Measurements from ENCODE around the gene ZIC3. TPM values are rescaled to one million over a fixed set of nuclear protein-coding genes. Genes with fewer than 3 reads are reported as not detected.
A peak's percentile ranks its signal among the peaks of the same experiment; 100 is the strongest.

Gene ZIC3
- total and polyA plus RNA-seq, 2 experiments from 2014 or later, result 30.8 to 84.4 TPM

- peaks cover 3% of the 10 kb centered on the region; the same call in 1 of the 2 replicates for H3F3A ChIP-seq (replicated peaks; ENCODE audit: low read depth)
- DNase-seq (ENCODE audit: low spot score) (peak; percentile 53), ATAC-seq (no peak)
- no peak overlapping the region for H2AFZ ChIP-seq
- H3K4me1 ChIP-seq (ENCODE audit: insufficient read depth), result peaks cover 31% of the 10 kb centered on the region
- Mint-ChIP-seq H3K36me3 (ENCODE audit: low read depth) (peaks cover 49% of the 10 kb centered on the region), H3K27ac (no peak overlapping the region), H3K27me3 (ENCODE audit: insufficient read depth, low read depth, poor library complexity) (peaks cover 8% of the 10 kb centered on the region), H3K4me1 (peaks cover 31% of the 10 kb centered on the region), H3K4me3 (peak overlapping the region; percentile 95), H3K9me3 (no peaks in the 10 kb centered on the region)
- H3K4me2 ChIP-seq, result peak overlapping the region; percentile 90
- no peaks in the 10 kb centered on the region for H3K9me2 ChIP-seq (ENCODE audit: insufficient read depth)
- TF ChIP-seq EZH2 (IDR thresholded peaks at IDR 0.05; ENCODE audit: low read depth, unreplicated experiment) (no peak), STAT1 (IDR thresholded peaks at IDR 0.05; ENCODE audit: unreplicated experiment) (no peak)
- H3K79me2 ChIP-seq (replicated peaks; ENCODE audit: insufficient read depth), result peaks cover 64% of the 10 kb centered on the region
- H3K27ac ChIP-seq (ENCODE audit: low read depth), result 0 out of 2 replicates have a peak overlapping the region, but pooled peaks have one; percentile 6
- no peaks in the 10 kb centered on the region for H3K27me3 ChIP-seq (ENCODE audit: insufficient read depth)
- peaks cover 7% of the 10 kb centered on the region; the same call in 1 of the 2 replicates for H3K36me3 ChIP-seq (ENCODE audit: insufficient read depth)
- H3K4me3 ChIP-seq, result peak overlapping the region; percentile 60
- H4K20me1 ChIP-seq (replicated peaks; ENCODE audit: insufficient read depth), result peaks cover 14% of the 10 kb centered on the region
Observed at GRCh38 chrX:137567682-137568232, 1.8 kb downstream of the ZIC3 start.

DNA sequence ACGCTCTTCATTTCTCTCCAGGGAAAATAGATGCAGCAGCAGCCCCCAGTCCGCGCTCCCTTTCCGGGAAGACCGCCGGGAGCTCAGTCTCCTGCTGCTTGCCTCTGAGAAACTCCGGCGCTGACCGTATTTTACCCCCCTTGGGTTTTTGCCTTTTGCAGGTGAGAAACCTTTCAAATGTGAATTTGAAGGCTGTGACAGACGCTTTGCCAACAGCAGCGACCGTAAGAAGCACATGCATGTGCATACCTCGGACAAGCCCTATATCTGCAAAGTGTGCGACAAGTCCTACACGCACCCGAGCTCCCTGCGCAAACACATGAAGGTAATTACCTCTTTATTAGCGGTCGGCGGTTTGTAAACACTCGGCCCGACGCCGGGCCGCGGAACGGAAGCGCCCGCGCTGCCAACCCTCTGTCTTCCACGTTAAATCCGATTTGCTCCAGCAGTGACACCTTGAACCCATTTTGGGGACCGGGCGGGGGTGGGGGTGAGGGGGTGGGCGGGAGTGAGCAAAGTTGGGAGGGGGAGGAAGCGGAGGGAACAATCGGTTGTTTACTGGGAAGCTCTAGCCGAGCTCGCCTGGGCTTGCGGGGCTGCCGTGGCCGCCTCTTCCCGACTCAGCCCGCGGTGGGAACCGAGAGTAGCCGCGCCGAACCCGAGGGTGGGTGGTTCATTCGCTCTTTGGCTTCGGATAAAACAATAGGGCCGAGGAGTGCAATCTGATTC lies 3.0 kb downstream of the ZIC3 start:
- no peak overlapping the region for H3K27ac ChIP-seq (ENCODE audit: low read depth)
- H3F3A ChIP-seq (replicated peaks; ENCODE audit: low read depth), result peaks cover 10% of the 10 kb centered on the region
- Mint-ChIP-seq H3K36me3 (ENCODE audit: low read depth) (peaks cover 56% of the 10 kb centered on the region), H3K4me1 (peaks cover 37% of the 10 kb centered on the region), H3K27me3 (ENCODE audit: insufficient read depth, low read depth, poor library complexity) (peaks cover 10% of the 10 kb centered on the region), H3K9me3 (no peaks in the 10 kb centered on the region), H3K27ac (no peak overlapping the region), H3K4me3 (peak overlapping the region; percentile 95)
- peaks cover 14% of the 10 kb centered on the region for H4K20me1 ChIP-seq (replicated peaks; ENCODE audit: insufficient read depth)
- H3K4me1 ChIP-seq (ENCODE audit: insufficient read depth), result peaks cover 40% of the 10 kb centered on the region
- TF ChIP-seq, protein P1, sequence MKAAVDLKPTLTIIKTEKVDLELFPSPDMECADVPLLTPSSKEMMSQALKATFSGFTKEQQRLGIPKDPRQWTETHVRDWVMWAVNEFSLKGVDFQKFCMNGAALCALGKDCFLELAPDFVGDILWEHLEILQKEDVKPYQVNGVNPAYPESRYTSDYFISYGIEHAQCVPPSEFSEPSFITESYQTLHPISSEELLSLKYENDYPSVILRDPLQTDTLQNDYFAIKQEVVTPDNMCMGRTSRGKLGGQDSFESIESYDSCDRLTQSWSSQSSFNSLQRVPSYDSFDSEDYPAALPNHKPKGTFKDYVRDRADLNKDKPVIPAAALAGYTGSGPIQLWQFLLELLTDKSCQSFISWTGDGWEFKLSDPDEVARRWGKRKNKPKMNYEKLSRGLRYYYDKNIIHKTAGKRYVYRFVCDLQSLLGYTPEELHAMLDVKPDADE (IDR thresholded peaks at IDR 0.05), result no peak
- no peak for TF ChIP-seq EZH2phosphoT487 (IDR thresholded peaks at IDR 0.05; ENCODE audit: unreplicated experiment)
- no peak for TF ChIP-seq CREB1 (CRISPR knock-in tag; IDR thresholded peaks at IDR 0.05; ENCODE audit: low read depth)
- no peak for TF ChIP-seq EZH2 (IDR thresholded peaks at IDR 0.05; ENCODE audit: low read depth, unreplicated experiment)
- TF ChIP-seq ZNF331 (CRISPR knock-in tag; IDR thresholded peaks at IDR 0.05; ENCODE audit: low read depth), result no peak
- TF ChIP-seq STAT1 (IDR thresholded peaks at IDR 0.05; ENCODE audit: unreplicated experiment), result no peak
- no peak for TF ChIP-seq JUNB (IDR thresholded peaks at IDR 0.05; ENCODE audit: unreplicated experiment)
- peak overlapping the region; percentile 90 for H3K4me2 ChIP-seq
- H2AFZ ChIP-seq, result no peak overlapping the region
- no peaks in the 10 kb centered on the region for H3K27me3 ChIP-seq (ENCODE audit: insufficient read depth)
- H3K4me3 ChIP-seq, result peak overlapping the region; percentile 60
- H3K9me2 ChIP-seq (ENCODE audit: insufficient read depth), result no peaks in the 10 kb centered on the region
- ATAC-seq (no peak), DNase-seq (ENCODE audit: low spot score) (no peak)
- peaks cover 60% of the 10 kb centered on the region for H3K79me2 ChIP-seq (replicated peaks; ENCODE audit: insufficient read depth)
- H3K36me3 ChIP-seq (ENCODE audit: insufficient read depth), result peaks cover 7% of the 10 kb centered on the region; the same call in 1 of the 2 replicates

DNA sequence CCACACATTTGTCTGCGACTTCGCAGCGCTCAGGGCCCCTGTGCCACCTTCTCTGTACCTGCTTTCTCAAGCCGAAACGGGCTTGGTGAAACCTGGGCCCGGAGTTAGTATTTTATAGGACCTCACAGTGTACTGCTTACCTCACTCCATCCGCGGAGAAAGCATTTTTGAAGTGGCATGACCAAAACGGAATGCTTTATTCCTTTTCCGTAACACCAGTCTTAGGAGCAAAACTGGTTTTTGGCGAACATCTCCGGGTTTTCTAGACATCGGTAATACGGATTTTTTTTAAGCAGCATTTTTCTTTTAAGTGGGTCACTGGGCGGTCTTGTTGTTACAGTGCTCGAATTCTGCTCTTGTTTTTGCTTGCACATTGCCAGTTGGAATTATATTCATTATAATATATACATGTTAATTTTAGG lies 3.6 kb downstream of the ZIC3 start:
- Histone ChIP-seq H3K4me3 (peak overlapping the region; percentile 60), H3K4me1 (ENCODE audit: insufficient read depth) (peaks cover 40% of the 10 kb centered on the region), H3K27ac (ENCODE audit: low read depth) (no peak overlapping the region), H2AFZ (no peak overlapping the region), H3K27me3 (ENCODE audit: insufficient read depth) (no peaks in the 10 kb centered on the region), H3K79me2 (replicated peaks; ENCODE audit: insufficient read depth) (peaks cover 60% of the 10 kb centered on the region), H3K9me2 (ENCODE audit: insufficient read depth) (no peaks in the 10 kb centered on the region), H3K36me3 (ENCODE audit: insufficient read depth) (peaks cover 7% of the 10 kb centered on the region; the same call in 1 of the 2 replicates), H4K20me1 (replicated peaks; ENCODE audit: insufficient read depth) (peaks cover 14% of the 10 kb centered on the region), H3K4me2 (peak overlapping the region; percentile 85), H3F3A (replicated peaks; ENCODE audit: low read depth) (peaks cover 10% of the 10 kb centered on the region)
- Mint-ChIP-seq H3K36me3 (ENCODE audit: low read depth) (peaks cover 56% of the 10 kb centered on the region), H3K4me1 (peaks cover 37% of the 10 kb centered on the region), H3K4me3 (peak overlapping the region; percentile 95), H3K27me3 (ENCODE audit: insufficient read depth, low read depth, poor library complexity) (peaks cover 10% of the 10 kb centered on the region), H3K27ac (no peak overlapping the region), H3K9me3 (no peaks in the 10 kb centered on the region)
- ATAC-seq, result no peak
- no peak for DNase-seq (ENCODE audit: low spot score)
- TF ChIP-seq ZNF114 (CRISPR knock-in tag; IDR thresholded peaks at IDR 0.05) (no peak), CREB1 (CRISPR knock-in tag; IDR thresholded peaks at IDR 0.05; ENCODE audit: low read depth) (no peak), JUNB (IDR thresholded peaks at IDR 0.05; ENCODE audit: unreplicated experiment) (no peak), EZH2 (IDR thresholded peaks at IDR 0.05; ENCODE audit: low read depth, unreplicated experiment) (no peak), POLR2AphosphoS5 (IDR thresholded peaks at IDR 0.05; ENCODE audit: low read depth) (no peak), REST (IDR thresholded peaks at IDR 0.05; ENCODE audit: unreplicated experiment) (no peak), ZNF331 (CRISPR knock-in tag; IDR thresholded peaks at IDR 0.05; ENCODE audit: low read depth) (no peak), EZH2phosphoT487 (IDR thresholded peaks at IDR 0.05; ENCODE audit: unreplicated experiment) (no peak), STAT1 (IDR thresholded peaks at IDR 0.05; ENCODE audit: unreplicated experiment) (no peak)
